Hepatocyte (in vitro differentiated cells): ENCODE measurements around the gene OR10H2. TPM values are rescaled to one million over a fixed set of nuclear protein-coding genes. Genes with fewer than 3 reads are reported as not detected.
"Not testable (repeated sequence)": the region's sequence is repeated elsewhere in the genome, so short reads cannot be mapped to it uniquely, and the experiment has no call there.

Source experiments
- DNase-seq: peaks from one replicate; pipeline ENCODE4 v3.0.0-alpha.2; 2016; ENCODE audit warnings: low spot score
- H2AFZ ChIP-seq: fragments of 200-600 bp; sonication (generic); 2 replicates; pipeline ENCODE4 v1.6.0; 2016; ENCODE audit warnings: antibody characterized with exemption, mild to moderate bottlenecking
- H3K27ac ChIP-seq: fragments of 200-600 bp; sonication (generic); 2 replicates; pipeline ENCODE4 v1.5.1; 2016; ENCODE audit warnings: mild to moderate bottlenecking
- H3K27me3 ChIP-seq: fragments of 200-600 bp; sonication (generic); 2 replicates; pipeline ENCODE4 v1.6.1; 2016
- H3K36me3 ChIP-seq: fragments of 200-600 bp; sonication (generic); replicated peaks from 2 replicates; pipeline ENCODE4 v1.5.1; 2016; ENCODE audit warnings: low read depth; ENCODE audit not compliant: insufficient read depth
- H3K4me1 ChIP-seq: fragments of 200-600 bp; sonication (generic); 2 replicates; pipeline ENCODE4 v1.5.1; 2016; ENCODE audit warnings: mild to moderate bottlenecking, moderate library complexity; ENCODE audit not compliant: insufficient read depth
- H3K4me2 ChIP-seq: fragments of 200-600 bp; sonication (generic); 2 replicates; pipeline ENCODE4 v1.6.0; 2016
- H3K4me3 ChIP-seq: fragments of 200-600 bp; sonication (generic); 2 replicates; pipeline ENCODE4 v1.5.1; 2016; ENCODE audit warnings: mild to moderate bottlenecking
- H3K79me2 ChIP-seq: fragments of 200-600 bp; sonication (generic); 2 replicates; pipeline ENCODE4 v1.6.0; 2017; ENCODE audit warnings: mild to moderate bottlenecking
- H3K9me2 ChIP-seq: fragments of 200-600 bp; sonication (generic); replicated peaks from 2 replicates; pipeline ENCODE4 v1.6.0; 2017; ENCODE audit warnings: mild to moderate bottlenecking; ENCODE audit not compliant: insufficient read depth
- H3K9me3 ChIP-seq: fragments of 200-600 bp; sonication (generic); 2 replicates; pipeline ENCODE4 v1.5.1; 2016; ENCODE audit warnings: low read depth, mild to moderate bottlenecking
- H4K20me1 ChIP-seq: fragments of 200-600 bp; sonication (generic); 2 replicates; pipeline ENCODE4 v1.6.0; 2016; ENCODE audit warnings: mild to moderate bottlenecking; ENCODE audit not compliant: insufficient read depth, poor library complexity, severe bottlenecking
- CTCF ChIP-seq: fragments of 200-600 bp; sonication (generic); IDR thresholded peaks from 2 replicates; pipeline ENCODE4 v1.5.1; 2016; ENCODE audit warnings: antibody characterized with exemption, mild to moderate bottlenecking; ENCODE audit not compliant: poor library complexity
- EZH2 ChIP-seq: fragments of 200-600 bp; sonication (generic); IDR thresholded peaks from 2 replicates; pipeline ENCODE4 v1.6.1; 2016; ENCODE audit warnings: antibody characterized with exemption, mild to moderate bottlenecking, borderline replicate concordance
- EZH2phosphoT487 ChIP-seq: fragments of 200-600 bp; sonication (generic); IDR thresholded peaks from one replicate; pipeline ENCODE4 v1.6.1; 2018; ENCODE audit warnings: antibody characterized with exemption, mild to moderate bottlenecking, low read depth, moderate library complexity; ENCODE audit not compliant: unreplicated experiment, severe bottlenecking
- WGBS: methylation state at CpG from one replicate; pipeline ENCODE4 v1.1.6; 2016; ENCODE audit warnings: low lambda C conversion rate; ENCODE audit errors: missing lambda C conversion rate; 5-methylcytosine and 5-hydroxymethylcytosine counted together
- polyA plus RNA-seq: library from polyadenylated mRNA; unstranded; fragments of >200 nt; fragmentation: Nextera tagmentation; extraction: Ambion mirVana; gene quantifications from 2 replicates; pipeline ENCODE4 v1.2.1, GENCODE V29; 2016
- total RNA-seq: library from RNA; depleted of rRNA; stranded (reverse); fragments of >200 nt; gene quantifications from 2 replicates; pipeline ENCODE4 v1.2.3, GENCODE V29; 2014

Gene OR10H2
- total and polyA plus RNA-seq, 2 experiments from 2014 or later, result not detected

GRCh38 chr19:15769586-15769985, 41.8 kb downstream of the OR10H2 start:
- TF ChIP-seq EZH2phosphoT487, result no peak
- no peak for TF ChIP-seq CTCF
- TF ChIP-seq EZH2, result no peak
- WGBS, result 75% methylated on average over 6 of the region's 6 CpGs

GRCh38 chr19:15774159-15774558, 46.3 kb downstream of the OR10H2 start:
- H3K9me3 ChIP-seq, H2AFZ ChIP-seq, H3K36me3 ChIP-seq, H3K4me1 ChIP-seq, H3K27ac ChIP-seq, H3K9me2 ChIP-seq, H3K27me3 ChIP-seq, DNase-seq, H4K20me1 ChIP-seq, H3K79me2 ChIP-seq, H3K4me3 ChIP-seq, H3K4me2 ChIP-seq: not testable (repeated sequence)
- 62% methylated on average over 3 of the region's 3 CpGs for WGBS

More at GRCh38 chr19:15769586-15769985, 41.8 kb downstream of the OR10H2 start:
- Histone ChIP-seq H3K4me2 (no peak overlapping the region), H3K4me3 (no peak overlapping the region), H3K9me2 (no peaks in the 10 kb centered on the region), H4K20me1 (no peaks in the 10 kb centered on the region), H3K9me3 (no peaks in the 10 kb centered on the region), H3K79me2 (no peaks in the 10 kb centered on the region), H3K27ac (no peak overlapping the region), H3K4me1 (no peaks in the 10 kb centered on the region), H3K36me3 (no peaks in the 10 kb centered on the region), H2AFZ (no peak overlapping the region), H3K27me3 (no peaks in the 10 kb centered on the region)
- no peak for DNase-seq

- no peak for DNase-seq
- H3K36me3 ChIP-seq, result no peaks in the 10 kb centered on the region
These were observed 47.4 kb downstream of the OR10H2 start for GRCh38 chr19:15775249-15775648.

GRCh38 chr19:15776264-15776663, 48.4 kb downstream of the OR10H2 start:
- Histone ChIP-seq H4K20me1 (no peaks in the 10 kb centered on the region), H3K27ac (no peak overlapping the region), H3K36me3 (no peaks in the 10 kb centered on the region), H3K9me2 (no peaks in the 10 kb centered on the region), H2AFZ (no peak overlapping the region), H3K27me3 (no peaks in the 10 kb centered on the region), H3K4me2 (no peak overlapping the region), H3K4me1 (no peaks in the 10 kb centered on the region), H3K79me2 (no peaks in the 10 kb centered on the region), H3K9me3 (no peaks in the 10 kb centered on the region), H3K4me3 (no peak overlapping the region)
- TF ChIP-seq EZH2phosphoT487, result no peak
- no peak for DNase-seq
- 74% methylated on average over 4 of the region's 4 CpGs for WGBS

More at GRCh38 chr19:15775249-15775648, 47.4 kb downstream of the OR10H2 start:
- no peak overlapping the region for H3K4me3 ChIP-seq
- TF ChIP-seq EZH2 (no peak), CTCF (no peak), EZH2phosphoT487 (no peak)
- no peak overlapping the region for H2AFZ ChIP-seq
- no peaks in the 10 kb centered on the region for H3K9me2 ChIP-seq
- no peaks in the 10 kb centered on the region for H3K27me3 ChIP-seq
- no peaks in the 10 kb centered on the region for H3K4me1 ChIP-seq
- no peaks in the 10 kb centered on the region for H3K79me2 ChIP-seq
- no peak overlapping the region for H3K27ac ChIP-seq
- H3K9me3 ChIP-seq, result no peaks in the 10 kb centered on the region
- no peak overlapping the region for H3K4me2 ChIP-seq
- H4K20me1 ChIP-seq, result no peaks in the 10 kb centered on the region
- WGBS, result 32% methylated on average over 2 of the region's 2 CpGs
